AG04449 (cell line): Measurements from ENCODE around the gene R3HDM2.

Experiments
- CTCF ChIA-PET: fragments of 350-600 bp; formaldehyde crosslinking; extraction: SDS; loops from one replicate; lab custom pipeline; 2021; ENCODE audit warnings: antibody characterized with exemption; lab: Yijun Ruan, JAX
- POLR2A ChIA-PET: fragments of 400-600, 350-600 bp; formaldehyde crosslinking; extraction: SDS; loops from one replicate; lab custom pipeline; 2020; ENCODE audit warnings: antibody characterized with exemption, inconsistent platforms; lab: Yijun Ruan, JAX
- DNase-seq: peaks from one replicate; pipeline ENCODE4 v3.0.0-alpha.2; 2010; ENCODE audit warnings: low read depth, low spot score
- H3K4me3 ChIP-seq: 2 replicates; pipeline ENCODE4 v1.5.1; 2011; ENCODE audit warnings: low read depth, mild to moderate bottlenecking, control low read depth, low read length
- TF ChIP-seq, protein P1 (sequence below): IDR thresholded peaks from one replicate; pipeline ENCODE4 v1.5.1; 2011; ENCODE audit warnings: mild to moderate bottlenecking, moderate library complexity, low read length, control low read depth, inconsistent platforms; ENCODE audit not compliant: insufficient read depth; ENCODE audit errors: missing control alignments

Gene R3HDM2

GRCh38 chr12:57360468-57360867, 70.4 kb downstream of the R3HDM2 start:
- DNase-seq: no peak
- POLR2A ChIA-PET: no interaction called here
- CTCF ChIA-PET: interaction anchor here (1.3 kb wide), 1 partner anchor 15 kb away, joined by 3 read pairs; no protein-coding TSS in a partner anchor
- TF ChIP-seq, protein P1, sequence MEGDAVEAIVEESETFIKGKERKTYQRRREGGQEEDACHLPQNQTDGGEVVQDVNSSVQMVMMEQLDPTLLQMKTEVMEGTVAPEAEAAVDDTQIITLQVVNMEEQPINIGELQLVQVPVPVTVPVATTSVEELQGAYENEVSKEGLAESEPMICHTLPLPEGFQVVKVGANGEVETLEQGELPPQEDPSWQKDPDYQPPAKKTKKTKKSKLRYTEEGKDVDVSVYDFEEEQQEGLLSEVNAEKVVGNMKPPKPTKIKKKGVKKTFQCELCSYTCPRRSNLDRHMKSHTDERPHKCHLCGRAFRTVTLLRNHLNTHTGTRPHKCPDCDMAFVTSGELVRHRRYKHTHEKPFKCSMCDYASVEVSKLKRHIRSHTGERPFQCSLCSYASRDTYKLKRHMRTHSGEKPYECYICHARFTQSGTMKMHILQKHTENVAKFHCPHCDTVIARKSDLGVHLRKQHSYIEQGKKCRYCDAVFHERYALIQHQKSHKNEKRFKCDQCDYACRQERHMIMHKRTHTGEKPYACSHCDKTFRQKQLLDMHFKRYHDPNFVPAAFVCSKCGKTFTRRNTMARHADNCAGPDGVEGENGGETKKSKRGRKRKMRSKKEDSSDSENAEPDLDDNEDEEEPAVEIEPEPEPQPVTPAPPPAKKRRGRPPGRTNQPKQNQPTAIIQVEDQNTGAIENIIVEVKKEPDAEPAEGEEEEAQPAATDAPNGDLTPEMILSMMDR: no peak
- no peak overlapping the region for H3K4me3 ChIP-seq

- TF ChIP-seq, protein P1: no peak
- DNase-seq: no peak
- no peak overlapping the region for H3K4me3 ChIP-seq
- POLR2A ChIA-PET: no interaction called here
- CTCF ChIA-PET: interaction anchor here (1.0 to 1.3 kb wide), 2 partner anchors 8 to 9 kb away, joined by 3 read pairs; no protein-coding TSS in a partner anchor
These were observed 72.2 kb downstream of the R3HDM2 start for GRCh38 chr12:57358646-57359045.

GRCh38 chr12:57355734-57356133, 75.1 kb downstream of the R3HDM2 start:
- DNase-seq: no peak
- POLR2A ChIA-PET: no interaction called here
- TF ChIP-seq, protein P1: no peak
- H3K4me3 ChIP-seq: no peak overlapping the region
- CTCF ChIA-PET: no interaction called here

GRCh38 chr12:57352166-57352565, 78.7 kb downstream of the R3HDM2 start:
- ChIA-PET POLR2A (no interaction called here), CTCF (no interaction called here)
- TF ChIP-seq, protein P1: no peak
- no peak overlapping the region for H3K4me3 ChIP-seq
- no peak for DNase-seq

GRCh38 chr12:57347284-57347683, 83.6 kb downstream of the R3HDM2 start:
- ChIA-PET POLR2A (no interaction called here), CTCF (no interaction called here)
- TF ChIP-seq, protein P1: no peak
- DNase-seq: no peak
- no peak overlapping the region for H3K4me3 ChIP-seq

DNA sequence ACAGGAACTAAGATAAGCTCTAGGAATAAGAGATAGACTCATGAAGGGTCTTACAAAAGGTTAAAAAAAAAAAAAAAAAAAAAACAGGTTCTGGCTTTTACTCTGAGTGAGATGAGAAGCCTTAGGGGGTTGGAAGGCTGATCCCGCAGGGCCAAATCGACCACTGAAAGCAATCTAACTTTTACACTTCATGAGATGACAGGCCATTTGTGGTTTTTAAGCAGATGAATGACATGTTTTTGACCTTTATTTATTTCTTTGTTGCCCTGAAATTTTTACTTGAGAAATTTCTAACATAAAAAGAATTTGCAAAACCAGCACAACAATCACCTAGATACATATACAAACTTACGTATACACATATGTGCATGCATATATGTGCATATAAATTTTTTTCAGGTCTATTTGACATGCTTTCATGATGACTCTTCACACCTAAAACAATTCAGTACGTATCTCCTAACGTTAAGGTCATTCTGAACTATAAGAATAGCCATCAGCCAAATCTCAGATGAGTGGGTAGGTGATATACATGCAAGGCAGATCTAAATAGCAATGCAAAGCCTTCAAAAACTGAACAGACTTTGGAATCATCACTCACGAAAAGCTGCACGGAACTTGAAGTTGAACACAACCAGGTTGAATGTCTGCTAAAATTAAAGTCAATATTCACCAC, 87.0 kb downstream of the R3HDM2 start:
- TF ChIP-seq, protein P1: no peak
- CTCF ChIA-PET: interaction anchor here (0.7 to 1.2 kb wide), 2 partner anchors 36 to 111 kb away, joined by 3 read pairs; partner anchors contain the start of gene INHBE
- POLR2A ChIA-PET: no interaction called here

More for the DNA sequence above, 87.0 kb downstream of the R3HDM2 start:
- DNase-seq: no peak
- no peak overlapping the region for H3K4me3 ChIP-seq
